GM23338 (cell line): Measurements from ENCODE around the gene PIK3CB. TPM values are rescaled to one million over a fixed set of nuclear protein-coding genes. Genes with fewer than 3 reads are reported as not detected.

ENCODE experiments used
- ATAC-seq: fragments of 200-7000 bp; cut with Tn5 transposase; 3 replicates; pipeline ENCODE4 v1.9.1; 2020
- DNase-seq: peaks from one replicate; pipeline ENCODE4 v3.0.0-alpha.2; 2015; ENCODE audit warnings: low spot score
- H2AFZ ChIP-seq: fragments of 200-600 bp; sonication (generic); 2 replicates; pipeline ENCODE4 v1.8.0; 2016; ENCODE audit warnings: antibody characterized with exemption, mild to moderate bottlenecking, moderate library complexity
- H3F3A ChIP-seq: fragments of 200-600 bp; sonication (generic); replicated peaks from 2 replicates; pipeline ENCODE4 v1.8.0; 2017; ENCODE audit warnings: antibody characterized with exemption, mixed run types, low read depth
- H3K27ac ChIP-seq: fragments of 200-600 bp; sonication (generic); 2 replicates; pipeline ENCODE4 v1.6.1; 2016; ENCODE audit warnings: low read depth
- H3K27me3 ChIP-seq: fragments of 200-600 bp; sonication (generic); 2 replicates; pipeline ENCODE4 v1.8.0; 2016; ENCODE audit warnings: mild to moderate bottlenecking, mixed run types, moderate library complexity; ENCODE audit not compliant: insufficient read depth
- H3K36me3 ChIP-seq: fragments of 200-600 bp; sonication (generic); 2 replicates; pipeline ENCODE4 v1.8.0; 2016; ENCODE audit warnings: mild to moderate bottlenecking; ENCODE audit not compliant: insufficient read depth
- H3K4me1 ChIP-seq: fragments of 200-600 bp; sonication (generic); 2 replicates; pipeline ENCODE4 v1.8.0; 2016; ENCODE audit warnings: mild to moderate bottlenecking, moderate library complexity; ENCODE audit not compliant: insufficient read depth
- H3K4me2 ChIP-seq: fragments of 200-600 bp; sonication (generic); 2 replicates; pipeline ENCODE4 v1.7.1; 2017; ENCODE audit warnings: mixed run types
- H3K4me3 ChIP-seq: fragments of 200-600 bp; sonication (generic); 2 replicates; pipeline ENCODE4 v1.6.1; 2016; ENCODE audit warnings: mixed run types
- H3K79me2 ChIP-seq: fragments of 200-600 bp; sonication (generic); replicated peaks from 2 replicates; pipeline ENCODE4 v1.8.0; 2017; ENCODE audit warnings: mild to moderate bottlenecking; ENCODE audit not compliant: insufficient read depth
- H3K9me2 ChIP-seq: fragments of 200-600 bp; sonication (generic); 2 replicates; pipeline ENCODE4 v1.8.0; 2017; ENCODE audit not compliant: insufficient read depth
- H4K20me1 ChIP-seq: fragments of 200-600 bp; sonication (generic); replicated peaks from 2 replicates; pipeline ENCODE4 v1.8.0; 2017; ENCODE audit warnings: mild to moderate bottlenecking; ENCODE audit not compliant: insufficient read depth
- H3K27ac Mint-ChIP-seq: 2 replicates; pipeline ENCODE4 v1.8.0; 2020; ENCODE audit warnings: inconsistent platforms, mild to moderate bottlenecking, moderate library complexity, mixed read lengths
- H3K27me3 Mint-ChIP-seq: 3 replicates; pipeline ENCODE4 v1.8.0; 2022; ENCODE audit warnings: low read depth, mild to moderate bottlenecking, moderate library complexity, mixed read lengths, inconsistent platforms; ENCODE audit not compliant: insufficient read depth, poor library complexity
- H3K36me3 Mint-ChIP-seq: 3 replicates; pipeline ENCODE4 v1.8.0; 2021; ENCODE audit warnings: low read depth, mild to moderate bottlenecking, inconsistent platforms, moderate library complexity, mixed read lengths
- H3K4me1 Mint-ChIP-seq: 3 replicates; pipeline ENCODE4 v1.8.0; 2020; ENCODE audit warnings: mild to moderate bottlenecking, inconsistent platforms, mixed read lengths
- H3K4me3 Mint-ChIP-seq: 3 replicates; pipeline ENCODE4 v1.8.0; 2021; ENCODE audit warnings: moderate library complexity, mild to moderate bottlenecking, inconsistent platforms, mixed read lengths
- H3K9me3 Mint-ChIP-seq: 3 replicates; pipeline ENCODE4 v1.8.0; 2020; ENCODE audit warnings: moderate library complexity, mild to moderate bottlenecking, inconsistent platforms, mixed read lengths
- EZH2 ChIP-seq: fragments of 200-600 bp; sonication (generic); IDR thresholded peaks from one replicate; pipeline ENCODE4 v1.8.0; 2017; ENCODE audit warnings: antibody characterized with exemption, mild to moderate bottlenecking, low read depth; ENCODE audit not compliant: unreplicated experiment
- JUNB ChIP-seq: IDR thresholded peaks from one replicate; pipeline ENCODE4 v1.6.1; 2016; ENCODE audit warnings: antibody characterized with exemption; ENCODE audit not compliant: unreplicated experiment
- STAT1 ChIP-seq: IDR thresholded peaks from one replicate; pipeline ENCODE4 v1.6.1; 2016; ENCODE audit warnings: antibody characterized with exemption; ENCODE audit not compliant: unreplicated experiment
- ZNF114 ChIP-seq: fragments of 250-450 bp; sonication (Bioruptor Pico); IDR thresholded peaks from 2 replicates; pipeline ENCODE4 v1.5.0; 2020; ENCODE audit warnings: mild to moderate bottlenecking, moderate library complexity
- polyA plus RNA-seq: library from polyadenylated mRNA; unstranded; fragments of >200 nt; fragmentation: Nextera tagmentation; extraction: Ambion mirVana; gene quantifications from 2 replicates; pipeline ENCODE4 v1.2.1, GENCODE V29; 2016
- total RNA-seq: library from RNA; depleted of rRNA; stranded (reverse); fragments of >200 nt; shearing (Covaris generic); gene quantifications from 2 replicates; pipeline ENCODE4 v1.2.3, GENCODE V29; 2014
- TF ChIP-seq, protein P1 (sequence below): fragments of 250-450 bp; sonication (Bioruptor Pico); IDR thresholded peaks from 2 replicates; pipeline ENCODE4 v1.5.0; 2020; ENCODE audit warnings: mild to moderate bottlenecking, moderate library complexity
- TF ChIP-seq, protein P2 (sequence below): IDR thresholded peaks from one replicate; pipeline ENCODE4 v1.6.1; 2018; ENCODE audit warnings: antibody characterized with exemption; ENCODE audit not compliant: unreplicated experiment

Gene PIK3CB
- total and polyA plus RNA-seq, 2 experiments from 2014 or later = 13.3 to 32.4 TPM

DNA sequence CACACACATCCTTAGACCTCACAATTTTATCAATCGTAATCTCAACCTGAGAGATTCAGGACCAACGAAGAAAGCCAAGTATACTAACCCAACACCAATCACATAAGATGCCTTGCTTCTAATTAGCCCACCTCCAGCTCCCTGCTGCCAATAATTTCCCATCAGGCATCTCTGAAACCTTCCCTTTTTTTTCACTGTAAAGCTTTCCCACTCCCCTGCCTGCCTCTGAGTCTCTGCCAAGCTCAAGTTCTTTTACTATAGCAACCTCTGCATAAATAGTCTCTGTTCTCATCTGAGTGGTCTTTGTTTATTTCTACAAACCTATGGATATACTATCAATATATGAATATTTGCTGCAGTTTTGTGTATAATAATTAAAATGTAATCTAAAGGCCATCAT lies 86.5 kb downstream of the PIK3CB start (continued):
- TF ChIP-seq, protein P1, sequence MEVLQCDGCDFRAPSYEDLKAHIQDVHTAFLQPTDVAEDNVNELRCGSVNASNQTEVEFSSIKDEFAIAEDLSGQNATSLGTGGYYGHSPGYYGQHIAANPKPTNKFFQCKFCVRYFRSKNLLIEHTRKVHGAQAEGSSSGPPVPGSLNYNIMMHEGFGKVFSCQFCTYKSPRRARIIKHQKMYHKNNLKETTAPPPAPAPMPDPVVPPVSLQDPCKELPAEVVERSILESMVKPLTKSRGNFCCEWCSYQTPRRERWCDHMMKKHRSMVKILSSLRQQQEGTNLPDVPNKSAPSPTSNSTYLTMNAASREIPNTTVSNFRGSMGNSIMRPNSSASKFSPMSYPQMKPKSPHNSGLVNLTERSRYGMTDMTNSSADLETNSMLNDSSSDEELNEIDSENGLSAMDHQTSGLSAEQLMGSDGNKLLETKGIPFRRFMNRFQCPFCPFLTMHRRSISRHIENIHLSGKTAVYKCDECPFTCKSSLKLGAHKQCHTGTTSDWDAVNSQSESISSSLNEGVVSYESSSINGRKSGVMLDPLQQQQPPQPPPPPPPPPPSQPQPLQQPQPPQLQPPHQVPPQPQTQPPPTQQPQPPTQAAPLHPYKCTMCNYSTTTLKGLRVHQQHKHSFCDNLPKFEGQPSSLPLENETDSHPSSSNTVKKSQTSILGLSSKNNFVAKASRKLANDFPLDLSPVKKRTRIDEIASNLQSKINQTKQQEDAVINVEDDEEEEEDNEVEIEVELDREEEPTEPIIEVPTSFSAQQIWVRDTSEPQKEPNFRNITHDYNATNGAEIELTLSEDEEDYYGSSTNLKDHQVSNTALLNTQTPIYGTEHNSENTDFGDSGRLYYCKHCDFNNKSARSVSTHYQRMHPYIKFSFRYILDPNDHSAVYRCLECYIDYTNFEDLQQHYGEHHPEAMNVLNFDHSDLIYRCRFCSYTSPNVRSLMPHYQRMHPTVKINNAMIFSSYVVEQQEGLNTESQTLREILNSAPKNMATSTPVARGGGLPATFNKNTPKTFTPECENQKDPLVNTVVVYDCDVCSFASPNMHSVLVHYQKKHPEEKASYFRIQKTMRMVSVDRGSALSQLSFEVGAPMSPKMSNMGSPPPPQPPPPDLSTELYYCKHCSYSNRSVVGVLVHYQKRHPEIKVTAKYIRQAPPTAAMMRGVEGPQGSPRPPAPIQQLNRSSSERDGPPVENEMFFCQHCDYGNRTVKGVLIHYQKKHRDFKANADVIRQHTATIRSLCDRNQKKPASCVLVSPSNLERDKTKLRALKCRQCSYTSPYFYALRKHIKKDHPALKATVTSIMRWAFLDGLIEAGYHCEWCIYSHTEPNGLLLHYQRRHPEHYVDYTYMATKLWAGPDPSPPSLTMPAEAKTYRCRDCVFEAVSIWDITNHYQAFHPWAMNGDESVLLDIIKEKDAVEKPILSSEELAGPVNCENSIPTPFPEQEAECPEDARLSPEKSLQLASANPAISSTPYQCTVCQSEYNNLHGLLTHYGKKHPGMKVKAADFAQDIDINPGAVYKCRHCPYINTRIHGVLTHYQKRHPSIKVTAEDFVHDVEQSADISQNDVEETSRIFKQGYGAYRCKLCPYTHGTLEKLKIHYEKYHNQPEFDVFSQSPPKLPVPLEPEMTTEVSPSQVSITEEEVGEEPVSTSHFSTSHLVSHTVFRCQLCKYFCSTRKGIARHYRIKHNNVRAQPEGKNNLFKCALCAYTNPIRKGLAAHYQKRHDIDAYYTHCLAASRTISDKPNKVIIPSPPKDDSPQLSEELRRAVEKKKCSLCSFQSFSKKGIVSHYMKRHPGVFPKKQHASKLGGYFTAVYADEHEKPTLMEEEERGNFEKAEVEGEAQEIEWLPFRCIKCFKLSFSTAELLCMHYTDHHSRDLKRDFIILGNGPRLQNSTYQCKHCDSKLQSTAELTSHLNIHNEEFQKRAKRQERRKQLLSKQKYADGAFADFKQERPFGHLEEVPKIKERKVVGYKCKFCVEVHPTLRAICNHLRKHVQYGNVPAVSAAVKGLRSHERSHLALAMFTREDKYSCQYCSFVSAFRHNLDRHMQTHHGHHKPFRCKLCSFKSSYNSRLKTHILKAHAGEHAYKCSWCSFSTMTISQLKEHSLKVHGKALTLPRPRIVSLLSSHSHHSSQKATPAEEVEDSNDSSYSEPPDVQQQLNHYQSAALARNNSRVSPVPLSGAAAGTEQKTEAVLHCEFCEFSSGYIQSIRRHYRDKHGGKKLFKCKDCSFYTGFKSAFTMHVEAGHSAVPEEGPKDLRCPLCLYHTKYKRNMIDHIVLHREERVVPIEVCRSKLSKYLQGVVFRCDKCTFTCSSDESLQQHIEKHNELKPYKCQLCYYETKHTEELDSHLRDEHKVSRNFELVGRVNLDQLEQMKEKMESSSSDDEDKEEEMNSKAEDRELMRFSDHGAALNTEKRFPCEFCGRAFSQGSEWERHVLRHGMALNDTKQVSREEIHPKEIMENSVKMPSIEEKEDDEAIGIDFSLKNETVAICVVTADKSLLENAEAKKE (CRISPR knock-in tag) = no peak
- no peak for TF ChIP-seq STAT1
- TF ChIP-seq, protein P2, sequence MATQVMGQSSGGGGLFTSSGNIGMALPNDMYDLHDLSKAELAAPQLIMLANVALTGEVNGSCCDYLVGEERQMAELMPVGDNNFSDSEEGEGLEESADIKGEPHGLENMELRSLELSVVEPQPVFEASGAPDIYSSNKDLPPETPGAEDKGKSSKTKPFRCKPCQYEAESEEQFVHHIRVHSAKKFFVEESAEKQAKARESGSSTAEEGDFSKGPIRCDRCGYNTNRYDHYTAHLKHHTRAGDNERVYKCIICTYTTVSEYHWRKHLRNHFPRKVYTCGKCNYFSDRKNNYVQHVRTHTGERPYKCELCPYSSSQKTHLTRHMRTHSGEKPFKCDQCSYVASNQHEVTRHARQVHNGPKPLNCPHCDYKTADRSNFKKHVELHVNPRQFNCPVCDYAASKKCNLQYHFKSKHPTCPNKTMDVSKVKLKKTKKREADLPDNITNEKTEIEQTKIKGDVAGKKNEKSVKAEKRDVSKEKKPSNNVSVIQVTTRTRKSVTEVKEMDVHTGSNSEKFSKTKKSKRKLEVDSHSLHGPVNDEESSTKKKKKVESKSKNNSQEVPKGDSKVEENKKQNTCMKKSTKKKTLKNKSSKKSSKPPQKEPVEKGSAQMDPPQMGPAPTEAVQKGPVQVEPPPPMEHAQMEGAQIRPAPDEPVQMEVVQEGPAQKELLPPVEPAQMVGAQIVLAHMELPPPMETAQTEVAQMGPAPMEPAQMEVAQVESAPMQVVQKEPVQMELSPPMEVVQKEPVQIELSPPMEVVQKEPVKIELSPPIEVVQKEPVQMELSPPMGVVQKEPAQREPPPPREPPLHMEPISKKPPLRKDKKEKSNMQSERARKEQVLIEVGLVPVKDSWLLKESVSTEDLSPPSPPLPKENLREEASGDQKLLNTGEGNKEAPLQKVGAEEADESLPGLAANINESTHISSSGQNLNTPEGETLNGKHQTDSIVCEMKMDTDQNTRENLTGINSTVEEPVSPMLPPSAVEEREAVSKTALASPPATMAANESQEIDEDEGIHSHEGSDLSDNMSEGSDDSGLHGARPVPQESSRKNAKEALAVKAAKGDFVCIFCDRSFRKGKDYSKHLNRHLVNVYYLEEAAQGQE = no peak
- TF ChIP-seq ZNF114 (CRISPR knock-in tag) = no peak
- no peak for TF ChIP-seq JUNB

DNA sequence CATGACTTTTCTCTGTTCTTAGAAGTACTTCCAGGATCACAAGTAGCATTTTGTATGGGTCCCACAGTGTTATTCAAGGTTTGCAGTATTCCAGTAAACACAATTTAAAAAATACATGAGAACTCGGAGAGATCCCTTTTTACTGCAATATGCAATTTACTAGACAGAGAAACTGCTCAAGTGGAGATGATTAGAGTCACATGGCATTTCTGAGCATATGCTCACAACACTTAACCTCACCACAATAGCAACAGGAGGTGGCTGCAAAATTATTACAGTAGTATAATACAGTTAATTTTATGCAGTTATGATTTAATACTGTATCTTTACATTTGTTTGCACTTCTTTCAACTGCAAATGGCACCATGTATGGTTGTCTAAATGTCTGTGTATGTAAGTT lies 87.5 kb downstream of the PIK3CB start:
- Mint-ChIP-seq H3K4me1 (no peaks in the 10 kb centered on the region), H3K27ac (no peak overlapping the region), H3K9me3 (peaks cover 14% of the 10 kb centered on the region), H3K36me3 (peaks cover 36% of the 10 kb centered on the region), H3K4me3 (no peak overlapping the region), H3K27me3 (no peaks in the 10 kb centered on the region)
- no peaks in the 10 kb centered on the region for H3K4me1 ChIP-seq
- no peaks in the 10 kb centered on the region for H3K79me2 ChIP-seq
- H2AFZ ChIP-seq = no peak overlapping the region
- H3F3A ChIP-seq = no peaks in the 10 kb centered on the region
- H3K9me2 ChIP-seq = no peaks in the 10 kb centered on the region
- ATAC-seq = no peak
- no peaks in the 10 kb centered on the region for H3K27me3 ChIP-seq
- H3K27ac ChIP-seq = no peak overlapping the region
- DNase-seq = no peak
- H3K36me3 ChIP-seq = no peaks in the 10 kb centered on the region
- no peak overlapping the region for H3K4me3 ChIP-seq
- no peaks in the 10 kb centered on the region for H4K20me1 ChIP-seq
- no peak overlapping the region for H3K4me2 ChIP-seq
- TF ChIP-seq EZH2 = no peak
- TF ChIP-seq, protein P1 (CRISPR knock-in tag) = no peak
- no peak for TF ChIP-seq ZNF114 (CRISPR knock-in tag)
